Esophagus squamous epithelium (tissue), 5 donors: ENCODE data around the gene SMNDC1. TPM values are rescaled to one million over a fixed set of nuclear protein-coding genes. Genes with fewer than 3 reads are reported as not detected.

Experiments
- DNase-seq: peaks from one replicate; lab custom pipeline; 2025; lab: John Stamatoyannopoulos, UW
- H3K27ac ChIP-seq, 4 donors: fragments of 200-600 bp; sonication (generic); one replicate each; pipeline ENCODE4 v1.5.1; 2016 to 2019; ENCODE audit warnings: mild to moderate bottlenecking in 1 of 4
- H3K27me3 ChIP-seq, 4 donors: fragments of 200-600 bp; sonication (generic); 1 replicate in 3 of 4; 2 replicates in 1 of 4; pipeline versions ENCODE4 v1.5.1 to v1.6.0; 2017 to 2021; ENCODE audit warnings: antibody characterized with exemption in 1 of 4
- H3K36me3 ChIP-seq, 3 donors: fragments of 200-600 bp; sonication (generic); one replicate each; pipeline ENCODE4 v1.5.1; 2016 to 2019
- H3K4me1 ChIP-seq, 3 donors: fragments of 200-600 bp; sonication (generic); one replicate each; pipeline ENCODE4 v1.5.1; 2017 to 2019
- H3K4me3 ChIP-seq, 4 donors: fragments of 200-600 bp; sonication (generic); 1 replicate in 3 of 4; 2 replicates in 1 of 4; pipeline ENCODE4 v1.5.1; 2016 to 2019; ENCODE audit warnings: mild to moderate bottlenecking in 2 of 4, moderate library complexity in 1 of 4
- H3K9me3 ChIP-seq, 3 donors: fragments of 200-600 bp; sonication (generic); one replicate each; pipeline ENCODE4 v1.5.1; 2016 to 2019
- POLR2A ChIP-seq, 4 donors: fragments of 450-650 bp; IDR thresholded peaks; one replicate each; pipeline ENCODE4 v1.6.1; 2017; ENCODE audit warnings: antibody characterized with exemption in 4 of 4, mild to moderate bottlenecking in 4 of 4, moderate library complexity in 3 of 4
- WGBS, 2 donors: methylation state at CpG; one replicate each; pipeline ENCODE4 v1.1.5; 2018; 5-methylcytosine and 5-hydroxymethylcytosine counted together
- intact Hi-C: fragments of 100-400 bp; cut with DNase I; formaldehyde crosslinking; loops from one replicate; pipeline ENCODE4 v1.15.0; 2022
- total RNA-seq, 4 donors: library from RNA; depleted of rRNA; stranded (reverse); fragments of >200 nt; gene quantifications; one replicate each; pipeline ENCODE4 v1.1.0, GENCODE V29; 2016
- TF ChIP-seq, protein P1 (sequence below), 6 experiments: fragments of 450-650 bp in 4 of 6; fragments of 200-600 bp in 2 of 6; sonication (generic) in 2 of 6; IDR thresholded peaks; one replicate each; pipeline ENCODE4 v1.5.1; 2016 to 2019; ENCODE audit warnings: antibody characterized with exemption in 6 of 6, mild to moderate bottlenecking in 4 of 6, moderate library complexity in 4 of 6
- donor health status: DM: yes; HTN: yes; CAD: no.

The SMNDC1 gene
- total RNA-seq, 4 donors from 2014 or later = 9.5 to 13.9 (median 10.9) TPM

DNA sequence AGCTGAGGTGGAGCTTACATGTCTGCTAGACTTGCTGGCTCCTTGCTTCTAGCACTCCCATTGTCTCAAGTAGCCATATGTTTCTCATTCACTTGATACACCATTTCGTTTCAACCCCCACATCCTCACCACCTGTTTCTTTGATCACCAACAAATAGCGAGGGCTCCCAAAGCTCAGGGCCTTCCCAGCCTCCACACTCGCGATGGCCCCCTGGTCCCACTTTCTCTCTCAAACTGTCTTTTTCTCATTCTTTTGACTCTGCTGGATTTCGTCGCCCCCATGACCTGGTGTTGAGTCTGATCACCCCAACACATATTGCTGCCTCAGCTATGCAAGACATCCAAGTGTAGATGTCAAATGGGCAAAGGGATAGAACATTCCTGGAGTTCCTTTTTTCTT lies 26.0 kb upstream of the SMNDC1 start:
- H3K36me3 ChIP-seq = no peaks in the 10 kb centered on the region
- TF ChIP-seq POLR2A (IDR thresholded peaks at IDR 0.05) = no peak
- TF ChIP-seq, protein P1, sequence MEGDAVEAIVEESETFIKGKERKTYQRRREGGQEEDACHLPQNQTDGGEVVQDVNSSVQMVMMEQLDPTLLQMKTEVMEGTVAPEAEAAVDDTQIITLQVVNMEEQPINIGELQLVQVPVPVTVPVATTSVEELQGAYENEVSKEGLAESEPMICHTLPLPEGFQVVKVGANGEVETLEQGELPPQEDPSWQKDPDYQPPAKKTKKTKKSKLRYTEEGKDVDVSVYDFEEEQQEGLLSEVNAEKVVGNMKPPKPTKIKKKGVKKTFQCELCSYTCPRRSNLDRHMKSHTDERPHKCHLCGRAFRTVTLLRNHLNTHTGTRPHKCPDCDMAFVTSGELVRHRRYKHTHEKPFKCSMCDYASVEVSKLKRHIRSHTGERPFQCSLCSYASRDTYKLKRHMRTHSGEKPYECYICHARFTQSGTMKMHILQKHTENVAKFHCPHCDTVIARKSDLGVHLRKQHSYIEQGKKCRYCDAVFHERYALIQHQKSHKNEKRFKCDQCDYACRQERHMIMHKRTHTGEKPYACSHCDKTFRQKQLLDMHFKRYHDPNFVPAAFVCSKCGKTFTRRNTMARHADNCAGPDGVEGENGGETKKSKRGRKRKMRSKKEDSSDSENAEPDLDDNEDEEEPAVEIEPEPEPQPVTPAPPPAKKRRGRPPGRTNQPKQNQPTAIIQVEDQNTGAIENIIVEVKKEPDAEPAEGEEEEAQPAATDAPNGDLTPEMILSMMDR (IDR thresholded peaks at IDR 0.05) = no peak
- DNase-seq = no peak
- peaks cover 0 to 24% (median 15%) of the 10 kb centered on the region in 3 donors for H3K9me3 ChIP-seq
- intact Hi-C loops = no loop called here
- H3K27ac ChIP-seq = no peak overlapping the region
- H3K4me3 ChIP-seq = no peak overlapping the region
- H3K4me1 ChIP-seq = peaks cover 1 to 7% (median 3%) of the 10 kb centered on the region in 3 donors
- WGBS, 2 donors = 92 to 98% methylated on average over 6 of the region's 6 CpGs
- H3K27me3 ChIP-seq = no peaks in the 10 kb centered on the region

DNA sequence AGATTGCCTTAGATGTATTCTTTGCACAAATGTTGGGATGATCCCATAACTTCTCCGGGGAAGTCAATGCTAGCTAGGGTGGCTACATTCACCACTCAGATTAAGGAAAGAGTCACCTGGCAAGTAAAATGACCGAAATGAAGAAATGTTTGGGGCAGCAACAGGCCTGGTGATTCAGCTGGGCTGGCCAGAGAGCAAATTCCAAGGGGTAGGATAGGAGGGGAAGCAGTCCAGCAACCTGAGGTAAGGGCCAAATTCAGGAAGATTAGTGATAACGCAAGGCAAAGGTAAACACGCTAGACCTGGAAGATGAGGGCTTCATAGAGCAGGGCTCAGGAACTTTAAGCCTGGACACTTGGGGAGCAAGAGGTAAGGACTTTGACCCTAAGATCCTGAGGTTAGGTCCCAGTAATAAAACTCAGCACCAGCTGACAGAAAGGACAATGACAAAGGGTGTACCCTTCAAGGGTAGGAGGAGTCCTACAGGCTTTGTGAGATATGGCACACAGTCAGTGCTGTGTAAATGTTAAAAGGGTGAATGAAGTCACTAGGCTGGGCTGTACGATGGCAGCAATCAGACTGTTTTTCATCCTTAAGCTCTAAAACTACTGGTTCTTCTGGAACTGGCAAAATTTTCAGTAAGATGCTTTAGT lies 22.7 kb upstream of the SMNDC1 start:
- TF ChIP-seq, protein P1 (IDR thresholded peaks at IDR 0.05) = no peak
- no peak for TF ChIP-seq POLR2A (IDR thresholded peaks at IDR 0.05)
- Histone ChIP-seq H3K27me3 (no peaks in the 10 kb centered on the region), H3K4me1 (no peaks in the 10 kb centered on the region), H3K4me3 (no peak overlapping the region), H3K9me3 (peaks cover 0 to 24% (median 15%) of the 10 kb centered on the region in 3 donors), H3K27ac (no peak overlapping the region), H3K36me3 (no peaks in the 10 kb centered on the region)
- 90 to 92% methylated on average over 5 of the region's 5 CpGs for WGBS, 2 donors
- intact Hi-C loops = no loop called here
- no peak for DNase-seq

DNA sequence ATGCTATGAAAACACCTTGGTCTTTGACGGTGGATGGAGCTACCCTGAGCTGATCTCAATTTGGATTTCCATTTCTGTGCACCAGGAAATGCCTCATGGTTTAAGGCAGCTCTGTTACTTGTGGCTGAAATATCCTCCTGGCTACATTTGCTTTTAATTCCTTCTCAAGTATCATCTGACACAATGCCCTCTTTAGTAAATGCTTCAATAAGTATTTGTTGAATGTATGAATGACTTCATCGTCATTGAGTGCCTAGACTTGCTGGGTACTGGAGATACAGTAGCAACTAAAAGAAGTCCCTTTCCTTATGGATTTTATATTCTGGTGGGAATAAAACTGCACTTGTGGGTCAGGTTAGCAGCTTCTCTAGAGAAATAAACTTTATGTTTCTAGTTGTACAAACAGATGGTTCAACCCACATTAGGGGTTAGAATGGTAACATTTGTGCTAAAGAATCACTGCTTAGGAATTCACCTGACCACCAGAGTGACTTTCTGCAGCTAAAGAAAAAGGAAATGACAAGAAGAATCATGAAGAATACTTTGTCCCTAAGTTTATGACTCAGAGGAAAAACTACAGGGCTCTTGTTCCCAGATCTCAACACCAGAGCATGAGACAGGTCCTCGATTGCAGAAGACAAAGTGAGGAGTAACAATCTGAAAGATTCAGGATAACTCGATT lies 21.8 kb upstream of the SMNDC1 start:
- H3K27ac ChIP-seq = peak overlapping the region in 1 of 4 donors; percentile 23
- no peak for TF ChIP-seq POLR2A (IDR thresholded peaks at IDR 0.05)
- TF ChIP-seq, protein P1 (IDR thresholded peaks at IDR 0.05) = no peak
- no peaks in the 10 kb centered on the region for H3K36me3 ChIP-seq
- DNase-seq = no peak
- H3K4me1 ChIP-seq = no peaks in the 10 kb centered on the region
- no peak overlapping the region for H3K4me3 ChIP-seq
- peaks cover 0 to 20% (median 15%) of the 10 kb centered on the region in 3 donors for H3K9me3 ChIP-seq
- H3K27me3 ChIP-seq = no peaks in the 10 kb centered on the region
- WGBS, 2 donors = 64 to 66% methylated on average over 4 of the region's 4 CpGs
- intact Hi-C loops = no loop called here

DNA sequence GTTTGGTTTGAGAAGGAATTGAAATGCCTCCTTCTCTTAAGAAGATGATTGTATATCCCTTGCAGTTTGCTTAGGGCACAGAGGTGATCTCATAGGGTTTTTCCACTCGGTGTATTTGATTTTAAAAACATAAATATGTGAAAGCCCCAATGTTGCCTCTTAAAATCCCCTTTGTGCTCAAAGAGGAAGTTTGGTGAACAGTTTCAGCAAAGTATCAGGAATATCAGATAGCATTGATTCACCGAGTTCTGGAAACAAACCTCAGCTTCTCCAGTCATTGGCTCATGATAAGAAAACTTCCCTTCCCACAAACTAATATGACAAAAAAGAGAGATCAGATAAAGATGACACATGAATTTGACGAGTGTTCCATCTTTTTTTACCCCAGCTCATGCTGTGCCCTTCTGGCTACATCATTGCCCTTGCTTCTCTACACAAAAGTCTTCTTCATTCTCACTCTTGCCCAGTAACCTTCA lies 20.1 kb upstream of the SMNDC1 start:
- Histone ChIP-seq H3K27me3 (no peaks in the 10 kb centered on the region), H3K4me1 (no peaks in the 10 kb centered on the region), H3K9me3 (peaks cover 0 to 4% (median 0%) of the 10 kb centered on the region in 3 donors), H3K4me3 (no peak overlapping the region), H3K27ac (no peak overlapping the region), H3K36me3 (no peaks in the 10 kb centered on the region)
- DNase-seq = no peak
- TF ChIP-seq, protein P1 (IDR thresholded peaks at IDR 0.05) = no peak
- no peak for TF ChIP-seq POLR2A (IDR thresholded peaks at IDR 0.05)
- intact Hi-C loops = no loop called here
- 30 to 33% methylated on average over 3 of the region's 3 CpGs for WGBS, 2 donors

DNA sequence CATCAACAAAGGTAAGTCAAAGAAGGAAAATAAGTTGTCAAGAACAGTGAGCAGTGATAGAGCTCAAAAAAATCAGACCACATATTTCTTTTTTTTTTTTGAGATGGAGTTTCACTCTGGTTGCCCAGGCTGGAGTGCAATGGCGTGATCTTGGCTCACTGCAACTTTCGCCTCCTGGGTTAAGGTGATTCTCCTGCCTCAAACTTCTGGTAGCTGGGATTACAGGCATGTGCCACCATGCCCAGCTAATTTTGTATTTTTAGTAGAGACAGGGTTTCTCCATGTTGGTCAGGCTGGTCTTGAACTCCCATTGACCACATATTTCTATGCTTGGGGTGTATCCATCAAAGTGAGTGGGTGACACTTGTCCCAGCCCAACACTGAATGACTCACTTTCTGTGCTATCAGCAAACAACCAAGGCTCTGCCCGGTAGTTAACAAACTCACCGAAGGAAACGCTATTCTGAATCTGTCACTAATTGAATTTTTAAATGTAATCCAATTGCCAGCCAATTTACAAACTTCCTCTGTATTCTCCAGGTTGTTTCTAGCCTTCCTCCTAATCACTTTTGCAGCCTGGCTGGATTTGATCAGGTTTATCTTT lies 19.6 kb upstream of the SMNDC1 start:
- H3K36me3 ChIP-seq = no peaks in the 10 kb centered on the region
- H3K4me1 ChIP-seq = no peaks in the 10 kb centered on the region
- DNase-seq = no peak
- no peaks in the 10 kb centered on the region for H3K9me3 ChIP-seq
- intact Hi-C loops = no loop called here
- H3K27ac ChIP-seq = no peak overlapping the region
- TF ChIP-seq, protein P1 (IDR thresholded peaks at IDR 0.05) = no peak
- H3K4me3 ChIP-seq = no peak overlapping the region
- no peaks in the 10 kb centered on the region for H3K27me3 ChIP-seq
- 49 to 59% methylated on average over 5 of the region's 5 CpGs for whole genome bisulfite sequencing, 2 donors
